NCI-H1436 (cell line): Measurements from ENCODE around the gene TRMT10C.
A peak's percentile ranks its signal among the peaks of the same experiment; 100 is the strongest.
"Not testable (repeated sequence)": the region's sequence is repeated elsewhere in the genome, so short reads cannot be mapped to it uniquely, and the experiment has no call there.

Source experiments
- DNase-seq: peaks from one replicate; lab custom pipeline; 2025; lab: John Stamatoyannopoulos, UW

Gene TRMT10C

DNA sequence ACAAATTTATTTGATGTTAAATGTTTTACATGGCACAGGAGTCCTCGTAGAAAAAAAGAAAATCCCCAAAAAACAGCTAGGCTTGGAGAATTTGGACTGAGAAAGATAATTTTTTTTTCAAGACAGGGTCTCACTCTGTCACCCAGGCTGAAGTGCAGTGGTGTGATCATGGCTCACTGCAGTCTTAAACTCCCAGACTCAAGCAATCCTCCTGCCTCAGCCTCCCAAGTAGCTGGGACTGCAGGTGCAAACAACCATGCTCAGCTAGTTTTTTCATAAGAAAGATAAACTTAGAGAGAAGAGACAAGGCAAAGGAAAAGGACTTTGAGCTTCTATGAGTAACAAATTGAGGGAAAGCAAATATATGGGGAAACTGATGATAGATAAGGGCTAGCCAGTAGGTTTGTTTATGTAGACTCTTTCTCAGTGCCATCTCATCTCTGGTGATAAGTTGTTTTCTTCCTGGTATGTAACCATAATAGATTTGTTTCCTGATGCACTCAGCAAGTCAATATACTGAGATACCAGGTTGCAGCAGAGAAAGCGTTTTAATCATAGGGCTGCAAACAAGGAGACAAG lies 13.1 kb upstream of the TRMT10C start:
- DNase-seq = no peak

GRCh38 chr3:101549473-101549872 lies 12.2 kb upstream of the TRMT10C start:
- no peak for DNase-seq

DNA sequence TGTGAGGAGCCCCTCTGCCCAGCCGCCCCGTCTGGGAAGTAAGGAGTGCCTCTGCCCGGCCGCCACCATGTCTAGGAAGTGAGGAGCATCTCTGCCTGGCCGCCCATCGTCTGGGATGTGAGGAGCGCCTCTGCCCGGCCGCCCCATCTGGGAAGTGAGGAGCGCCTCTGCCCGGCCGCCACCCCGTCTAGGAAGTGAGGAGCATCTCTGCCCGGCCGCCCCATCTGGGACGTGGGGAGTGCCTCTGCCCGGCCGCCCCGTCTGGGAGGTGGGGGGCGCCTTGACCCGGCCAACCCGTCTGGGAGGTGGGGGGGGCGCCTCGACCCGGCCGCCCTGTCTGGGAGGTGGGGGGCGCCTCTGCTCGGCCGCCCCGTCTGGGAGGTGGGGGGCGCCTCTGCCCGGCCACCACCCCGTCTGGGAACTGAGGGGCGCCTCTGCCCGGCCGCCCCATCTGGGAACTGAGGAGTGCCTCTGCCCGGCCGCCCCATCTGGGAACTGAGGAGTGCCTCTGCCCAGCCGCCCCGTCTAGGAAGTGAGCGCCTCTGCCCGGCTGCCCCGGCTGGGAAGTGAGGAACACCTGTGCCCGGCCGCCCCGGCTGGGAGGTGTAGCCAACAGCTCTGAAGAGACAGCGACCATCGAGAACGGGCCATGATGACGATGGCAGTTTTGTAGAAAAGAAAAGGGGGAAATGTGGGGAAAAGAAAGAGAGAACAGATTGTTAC lies 10.1 kb upstream of the TRMT10C start:
- DNase-seq = not testable (repeated sequence)

GRCh38 chr3:101553381-101553780 lies 8.3 kb upstream of the TRMT10C start:
- DNase-seq = not testable (repeated sequence)

DNA sequence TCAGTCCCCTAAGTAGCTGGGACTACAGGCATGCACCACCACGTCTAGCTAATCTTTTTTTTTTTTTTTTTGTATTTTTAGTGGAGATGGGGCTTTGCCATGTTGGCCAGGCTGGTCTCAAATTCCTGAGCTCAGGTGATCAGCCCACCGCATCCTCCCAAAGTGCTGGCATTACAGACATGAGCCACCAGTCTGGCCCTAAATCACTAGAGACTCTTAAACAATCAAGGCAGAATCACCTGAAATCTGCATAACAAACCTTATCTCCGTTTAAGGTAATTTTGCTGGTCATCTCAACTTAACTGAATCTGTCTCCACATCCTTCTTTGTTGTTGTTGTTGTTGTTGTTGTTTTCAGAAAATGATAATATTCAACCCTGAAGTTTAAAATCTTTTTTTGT lies 5.6 kb upstream of the TRMT10C start:
- DNase-seq = no peak

- no peak for DNase-seq
Observed at GRCh38 chr3:101567528-101568317, 6.1 kb downstream of the TRMT10C start.

DNA sequence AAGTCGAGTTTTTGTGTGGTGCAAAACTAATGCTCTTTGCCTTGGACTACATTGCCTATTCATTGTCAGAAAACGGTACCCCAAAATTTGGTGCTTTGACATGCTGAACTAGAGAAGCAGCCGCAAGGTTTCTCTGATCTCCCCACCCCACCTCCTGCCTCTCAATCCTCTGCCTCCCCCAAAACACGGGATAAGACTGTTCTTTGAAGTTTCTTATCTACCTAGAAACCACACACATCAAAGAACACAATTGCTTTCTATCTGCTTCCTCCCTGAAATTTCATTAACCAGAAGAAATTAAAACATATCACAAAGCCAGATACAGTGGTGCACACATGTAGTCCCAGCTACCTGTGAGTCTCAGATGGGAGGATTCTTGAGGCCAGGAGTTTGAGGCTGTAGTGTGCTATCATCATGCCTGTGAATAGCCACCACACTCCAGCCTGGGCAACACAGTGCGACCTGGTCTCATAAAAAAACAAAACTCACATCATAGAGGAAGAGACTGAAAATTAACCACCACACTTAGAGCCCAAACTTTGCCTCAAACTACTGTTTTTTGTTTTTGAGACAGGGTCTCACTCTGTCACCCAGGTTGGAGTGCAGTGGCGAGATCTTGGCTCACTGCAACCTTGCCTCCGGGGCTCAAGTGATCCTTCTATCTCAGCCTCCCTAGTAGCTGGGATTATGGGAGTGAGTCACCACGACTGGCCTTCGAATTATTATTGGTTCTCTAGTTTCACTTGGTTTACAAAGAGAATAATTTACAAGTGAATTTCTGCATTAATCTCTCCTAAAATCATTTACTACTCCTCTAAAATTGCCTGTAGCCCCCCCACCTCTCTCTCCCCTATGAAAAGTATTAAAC lies 9.6 kb downstream of the TRMT10C start:
- no peak for DNase-seq

DNA sequence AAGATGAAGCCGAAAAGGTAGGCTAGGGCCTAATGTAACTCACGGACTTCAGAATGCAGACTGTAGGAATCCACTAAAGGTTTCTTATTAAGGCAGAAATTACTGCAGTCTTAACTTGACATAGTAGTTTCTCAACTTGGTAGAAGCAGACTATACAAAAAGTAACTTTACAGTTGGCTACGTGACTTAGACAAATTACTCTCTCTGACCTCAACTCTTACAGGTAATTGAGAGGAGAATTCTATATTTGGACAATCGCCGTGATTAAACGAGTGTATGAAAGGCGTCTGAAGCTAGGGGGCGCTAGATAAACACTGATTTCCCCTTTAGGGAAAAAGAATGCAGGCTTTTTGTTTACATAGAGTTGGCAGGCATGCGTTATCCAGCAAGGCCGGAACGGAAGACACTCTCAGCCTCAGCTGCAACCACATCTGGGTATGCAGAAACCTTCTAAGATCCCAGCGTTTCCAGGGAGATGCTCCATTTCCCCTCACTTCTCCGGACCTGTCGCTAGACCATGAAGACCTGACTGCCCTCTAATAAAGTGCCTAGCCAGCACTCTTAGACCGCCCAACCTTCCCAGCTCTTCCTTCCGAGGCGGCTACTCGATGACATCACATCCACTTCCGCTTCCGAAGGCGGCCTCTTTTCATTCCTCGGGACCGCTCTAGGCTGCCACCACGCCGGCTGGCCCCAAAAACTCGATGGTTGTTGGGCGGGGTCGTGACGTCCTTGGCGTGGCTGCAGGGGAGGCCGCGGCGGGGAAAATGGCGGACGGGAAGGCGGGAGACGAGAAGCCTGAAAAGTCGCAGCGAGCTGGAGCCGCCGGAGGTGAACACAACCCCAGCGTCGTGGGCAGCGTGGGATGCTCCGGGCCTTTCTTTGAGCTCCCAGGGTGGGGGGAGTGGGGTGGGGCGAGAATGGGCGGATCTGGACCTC lies 12.1 kb downstream of the TRMT10C start, which contains the start of gene PCNP:
PCNP (plus strand) TSS at position 732 of the 939 bp plus-strand sequence; CDS start at position 768, 36 bp downstream.
- DNase-seq = peak; percentile 100

DNA sequence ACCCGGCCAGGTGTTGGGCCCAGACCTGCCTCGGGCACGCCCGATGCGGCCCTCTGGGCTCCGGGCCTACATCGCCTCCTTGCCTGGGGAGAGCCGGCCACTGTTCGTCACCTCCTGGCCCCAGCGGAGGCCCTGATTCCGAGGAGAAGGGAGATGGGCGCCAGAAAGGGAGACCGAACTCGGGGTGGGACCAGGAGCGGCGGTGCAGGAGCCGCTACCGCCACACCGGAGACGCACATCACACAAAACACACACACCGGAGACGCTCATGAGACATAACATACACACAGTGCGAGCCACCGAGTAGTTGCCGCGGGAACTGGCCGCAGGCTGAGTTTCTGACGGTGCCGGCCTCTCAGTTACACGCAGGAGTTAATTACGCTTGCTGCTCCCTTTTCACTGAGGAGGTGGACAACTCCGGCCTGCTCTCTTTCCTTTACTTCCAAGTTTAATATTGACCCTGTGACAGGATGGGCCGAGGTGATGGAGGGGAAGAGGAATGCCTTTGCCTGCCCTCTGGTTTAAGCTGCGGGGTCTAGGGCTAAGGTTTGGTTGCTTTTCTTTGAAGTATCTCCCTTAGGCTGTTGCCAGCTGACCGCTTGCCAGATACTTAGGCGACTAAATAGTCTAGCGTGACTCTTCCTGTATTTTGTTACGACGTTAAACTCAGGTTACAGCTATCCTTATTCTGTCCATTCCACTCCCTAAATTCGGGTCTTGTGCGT lies 12.9 kb downstream of the TRMT10C start:
- peak; percentile 8 for DNase-seq

DNA sequence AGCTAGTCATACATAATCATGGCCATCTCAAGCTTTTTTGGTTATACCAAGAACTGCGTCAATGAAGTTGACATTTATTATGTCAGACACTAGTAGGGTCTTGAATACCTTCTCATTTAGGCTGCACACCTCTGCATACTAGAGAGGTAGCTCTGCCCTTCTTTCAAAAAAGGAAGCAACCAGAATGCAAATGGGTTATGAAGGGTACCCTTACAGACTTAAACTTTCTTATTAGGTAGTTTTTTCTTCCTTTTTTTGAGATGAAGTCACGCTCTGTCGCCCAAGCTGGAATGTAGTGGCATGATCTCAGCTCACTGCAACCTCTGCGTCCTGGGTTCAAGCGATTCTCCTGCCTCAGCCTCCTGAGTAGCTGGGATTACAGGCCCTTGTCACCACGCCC lies 15.6 kb downstream of the TRMT10C start:
- DNase-seq = no peak

- DNase-seq = no peak
Observed at GRCh38 chr3:101588616-101589015, 26.9 kb downstream of the TRMT10C start.

DNA sequence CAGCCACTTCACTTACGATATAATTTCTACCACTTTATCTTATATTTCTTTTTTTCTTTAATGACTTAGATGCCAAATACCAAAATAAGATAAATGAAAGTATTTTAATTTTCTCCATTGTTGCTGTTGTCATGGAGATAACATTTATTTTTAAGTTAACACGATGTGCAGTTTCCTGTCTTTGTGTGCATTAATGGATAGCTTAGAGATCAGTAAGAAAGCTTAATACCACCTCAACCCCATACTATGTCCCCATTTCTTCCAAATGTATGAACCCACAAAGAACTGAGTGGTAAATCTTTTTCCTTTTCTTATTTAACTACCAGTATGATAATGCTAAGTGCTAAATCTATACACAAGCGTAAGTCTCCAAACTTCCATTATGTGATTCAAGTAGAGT lies 29.4 kb downstream of the TRMT10C start:
- no peak for DNase-seq

GRCh38 chr3:101602731-101603130 lies 41.1 kb downstream of the TRMT10C start:
- no peak for DNase-seq

DNA sequence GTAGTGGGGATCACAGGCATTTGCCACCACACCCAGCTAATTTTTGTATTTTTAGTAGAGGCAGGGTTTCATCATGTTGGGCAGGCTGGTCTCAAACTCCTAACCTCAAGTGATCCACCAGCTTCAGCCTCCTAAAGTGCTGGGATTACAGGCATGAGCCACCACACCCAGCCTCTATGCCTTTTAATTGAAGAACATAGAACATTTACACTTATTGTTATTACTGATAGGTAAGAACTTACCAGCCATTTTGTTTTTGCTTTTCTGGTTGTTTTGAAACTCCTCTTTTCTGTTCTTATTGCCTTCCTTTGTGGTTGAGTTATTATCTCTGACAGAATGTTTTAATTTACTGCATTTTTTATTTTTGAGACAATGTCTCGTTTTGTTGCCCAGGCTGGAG lies 41.5 kb downstream of the TRMT10C start:
- DNase-seq = no peak

- not testable (repeated sequence) for DNase-seq
Observed at GRCh38 chr3:101605398-101605797, 43.7 kb downstream of the TRMT10C start.

- no peak for DNase-seq
Observed at GRCh38 chr3:101611023-101611422, 49.4 kb downstream of the TRMT10C start.

DNA sequence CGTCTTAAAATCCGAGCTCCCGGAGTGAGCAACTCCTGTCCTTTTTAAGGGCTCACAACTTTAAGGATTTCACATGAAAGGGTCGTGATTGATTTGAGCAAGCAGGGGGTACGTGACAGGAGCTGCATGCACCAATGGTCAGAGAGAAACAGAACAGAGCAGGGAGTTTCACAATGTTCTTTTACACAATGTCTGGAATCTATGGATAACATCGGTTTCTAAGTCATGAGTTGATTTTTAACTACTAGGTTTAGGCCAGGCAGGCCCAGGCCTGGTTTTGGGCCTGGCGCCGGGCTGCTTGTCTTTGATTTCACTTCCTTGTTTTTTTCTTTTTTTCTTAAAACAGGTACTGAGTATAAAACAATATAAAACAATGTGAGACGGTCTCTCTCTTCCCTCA lies 51.3 kb downstream of the TRMT10C start:
- not testable (repeated sequence) for DNase-seq

- no peak for DNase-seq
Observed at GRCh38 chr3:101615525-101615924, 53.9 kb downstream of the TRMT10C start.
